ENCODE results near the gene DHX40.
A peak's percentile ranks its signal among the peaks of the same experiment; 100 is the strongest.

- TF ChIP-seq EZH2 (IDR thresholded peaks at IDR 0.05), result no peak
- 0 out of 2 replicates have a peak, but pooled peaks have one; percentile 52 for TF ChIP-seq POLR2AphosphoS5 (IDR thresholded peaks at IDR 0.05; ENCODE audit: borderline replicate concordance, low read depth, low read length)
- TF ChIP-seq FOXP2 (optimal IDR thresholded peaks at IDR 0.05; ENCODE audit: control extremely low read depth, extremely low read length, insufficient read depth), result no peak
Observed at GRCh38 chr17:59633658-59634359, 68.4 kb downstream of the DHX40 start.

All from SK-N-MC (cell line).